HG02973 (cell line): Measurements from ENCODE around the gene CHRNA4.
"Not testable (repeated sequence)": the region's sequence is repeated elsewhere in the genome, so short reads cannot be mapped to it uniquely, and the experiment has no call there.

Experiments used
- ATAC-seq: cut with Tn5 transposase; IDR thresholded peaks from one replicate; pipeline ENCODE4 v1.9.1; 2021; ENCODE audit warnings: moderate library complexity; ENCODE audit not compliant: unreplicated experiment

Gene CHRNA4

GRCh38 chr20:63336232-63336752 is 24.9 kb downstream of the CHRNA4 start:
- ATAC-seq: no peak

DNA sequence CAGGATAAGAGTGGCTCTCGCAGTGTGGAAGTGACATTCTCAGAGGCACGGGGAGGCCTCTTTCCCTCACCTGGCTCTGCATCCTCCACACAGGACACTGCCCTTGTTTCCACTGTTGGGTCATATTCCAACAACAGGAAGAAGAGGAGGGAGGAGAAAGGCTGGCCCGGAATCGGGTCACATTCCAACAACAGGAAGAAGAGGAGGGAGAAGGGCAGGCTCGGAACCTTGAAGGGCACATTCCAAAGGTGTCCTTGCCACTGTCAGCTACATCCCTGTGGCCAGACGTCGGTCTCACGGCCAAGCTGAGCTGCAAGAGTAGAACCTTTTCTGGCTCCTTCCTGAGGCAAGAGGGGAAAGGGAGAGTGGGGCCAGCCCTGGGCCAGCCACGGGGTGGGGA is 25.4 kb downstream of the CHRNA4 start:
- ATAC-seq: no peak

- not testable (repeated sequence) for ATAC-seq
Measured at GRCh38 chr20:63335060-63335459, 26.1 kb downstream of the CHRNA4 start.

DNA sequence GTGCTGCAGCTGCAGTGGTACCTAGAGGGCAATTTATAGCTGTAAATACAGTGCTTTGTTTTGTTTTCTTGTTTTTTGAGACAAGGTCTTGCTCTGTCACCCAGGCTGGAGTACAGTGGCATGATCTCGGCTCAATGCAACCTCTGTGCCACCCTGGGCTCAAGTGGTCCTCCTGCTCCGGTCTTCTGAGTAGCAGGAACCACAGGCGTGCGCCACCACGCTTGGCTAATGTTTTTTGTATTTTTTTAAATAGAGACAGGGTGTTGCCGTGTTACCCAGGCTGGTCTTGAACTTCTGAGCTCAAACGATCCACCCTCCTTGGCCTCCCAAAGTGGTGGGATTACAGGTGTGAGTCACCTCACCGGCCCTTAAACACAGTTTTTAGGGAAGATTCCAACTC is 26.8 kb downstream of the CHRNA4 start:
- ATAC-seq: no peak

GRCh38 chr20:63333241-63333836 is 27.8 kb downstream of the CHRNA4 start:
- ATAC-seq: no peak

GRCh38 chr20:63332488-63333240 is 28.5 kb downstream of the CHRNA4 start:
- no peak for ATAC-seq

DNA sequence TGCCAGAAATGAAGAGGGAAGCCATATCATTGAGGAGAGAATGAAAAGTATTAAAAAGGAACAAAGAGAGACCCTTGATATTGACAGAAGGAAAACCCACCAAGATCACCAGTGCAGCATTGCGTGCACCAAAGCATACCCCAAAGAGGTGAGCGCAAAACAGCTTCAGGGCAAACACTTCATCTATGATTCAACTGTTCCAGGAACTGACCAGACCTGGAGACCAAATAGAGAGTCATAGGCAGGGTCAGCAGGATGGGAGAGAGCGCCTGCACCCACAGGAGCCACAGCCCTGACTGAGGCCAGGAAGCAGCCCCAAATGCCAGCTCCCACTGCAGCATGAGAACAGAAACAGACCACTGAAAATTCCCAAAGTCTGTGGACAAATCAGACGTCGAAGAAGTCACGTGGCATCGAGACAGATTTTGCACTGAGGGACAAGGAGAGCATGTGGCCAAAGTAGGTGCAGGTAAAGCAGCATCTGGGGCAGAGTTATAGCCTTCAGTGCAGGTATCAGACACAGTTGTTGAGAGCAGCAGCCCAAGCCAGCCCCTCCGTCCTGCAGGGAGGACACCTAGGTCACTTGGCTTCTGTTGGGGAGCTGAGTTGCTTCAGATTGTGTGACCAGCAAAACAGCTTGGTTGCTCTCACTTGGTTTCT is 29.3 kb downstream of the CHRNA4 start:
- no peak for ATAC-seq

- no peak for ATAC-seq
Measured at GRCh38 chr20:63330940-63331339, 30.2 kb downstream of the CHRNA4 start.

DNA sequence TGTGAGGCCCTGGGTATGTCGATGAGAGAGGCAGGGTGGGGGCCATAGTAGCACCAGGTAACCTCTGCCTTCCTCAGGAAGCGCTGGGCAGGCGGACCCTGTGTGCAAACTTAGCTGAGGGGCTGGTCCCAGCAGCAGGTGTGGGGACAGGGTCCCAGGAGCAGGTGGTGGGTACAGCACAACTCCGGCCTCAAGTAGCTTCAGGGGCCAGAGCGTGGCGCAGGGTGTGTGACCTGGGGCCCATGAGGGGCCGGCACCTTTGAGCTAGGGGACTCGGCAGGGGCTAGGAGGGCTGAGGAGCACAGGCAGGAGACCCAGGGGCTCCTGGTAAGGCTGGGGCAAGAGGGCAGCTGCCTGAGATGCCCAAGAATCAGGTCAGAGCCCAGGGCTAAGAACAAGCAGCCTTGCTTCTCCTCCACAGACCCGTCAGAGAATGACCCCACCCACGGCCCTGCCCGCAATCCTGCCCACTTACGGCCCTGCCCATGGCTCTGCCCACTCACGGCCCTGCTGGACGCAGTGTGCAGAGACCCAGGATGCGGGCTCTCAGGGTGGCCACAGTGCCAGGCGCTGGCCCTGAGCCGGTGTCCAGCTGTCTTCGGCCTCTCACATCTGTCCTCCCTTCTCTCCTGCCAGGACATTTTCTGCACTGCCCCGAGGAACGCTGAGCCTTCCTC is 30.9 kb downstream of the CHRNA4 start:
- ATAC-seq: no peak

DNA sequence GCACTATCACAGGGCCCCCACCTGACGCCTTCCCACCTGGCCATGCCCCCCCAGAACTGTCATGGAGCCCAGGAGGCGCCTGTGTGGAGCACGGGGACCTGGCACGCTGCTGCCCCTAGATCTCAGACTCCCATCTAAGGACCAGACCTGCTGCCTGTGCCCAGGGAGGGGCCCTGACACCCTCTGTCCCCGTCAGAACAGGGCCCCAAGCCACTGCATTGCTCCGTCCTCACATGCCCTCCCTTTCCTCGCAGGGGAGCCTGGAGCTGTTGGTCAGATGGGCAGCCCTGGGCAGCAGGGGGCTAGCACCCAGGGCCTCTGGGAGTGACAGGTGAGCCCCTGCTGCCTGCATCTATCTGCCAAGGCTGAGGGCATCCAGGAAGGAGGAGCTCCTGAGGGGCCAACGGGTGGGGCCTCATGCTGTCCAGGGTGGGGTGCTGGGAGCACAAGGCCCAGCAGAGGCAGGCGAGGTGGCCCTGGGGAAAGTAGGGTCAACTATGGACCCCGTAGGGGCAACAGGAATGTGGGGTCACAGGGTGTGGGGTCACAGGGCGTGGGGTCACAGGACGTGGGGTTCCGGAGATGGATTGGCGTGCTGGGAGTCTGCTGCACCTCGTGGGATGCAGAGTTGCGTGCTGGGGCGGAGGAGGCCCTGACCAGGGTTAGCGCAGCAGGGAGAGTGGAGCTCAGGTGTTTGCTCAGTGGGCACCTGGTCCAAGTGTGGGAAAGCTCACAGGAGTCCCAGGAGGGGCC is 31.6 kb downstream of the CHRNA4 start:
- no peak for ATAC-seq

DNA sequence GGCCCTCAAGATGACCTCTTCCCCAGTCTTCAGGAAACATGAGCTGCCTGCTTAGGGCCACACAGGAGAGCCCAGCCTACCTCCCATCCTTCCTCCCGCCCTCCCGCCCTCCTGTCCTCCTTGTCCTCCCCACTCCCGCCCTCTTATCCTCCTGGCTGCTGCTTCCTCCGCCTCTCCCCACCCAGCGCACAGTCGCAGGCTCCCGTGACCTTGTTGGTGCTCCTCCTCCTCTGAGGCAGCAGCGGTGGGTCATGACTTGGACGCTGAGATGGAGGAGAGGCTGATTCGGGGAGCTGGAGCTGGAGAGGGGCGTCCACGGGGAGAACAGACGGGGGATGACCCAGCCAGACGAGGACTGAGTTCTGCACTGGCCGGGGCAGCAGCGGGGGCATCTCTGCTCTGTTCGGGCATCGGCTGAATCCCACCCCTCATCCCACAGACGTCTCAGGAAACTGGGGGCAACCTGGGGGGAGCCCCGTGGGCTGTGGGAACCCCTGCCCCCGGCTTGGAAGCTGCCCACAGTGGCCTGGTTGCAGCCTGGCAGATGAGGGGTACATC is 32.4 kb downstream of the CHRNA4 start:
- ATAC-seq: no peak

DNA sequence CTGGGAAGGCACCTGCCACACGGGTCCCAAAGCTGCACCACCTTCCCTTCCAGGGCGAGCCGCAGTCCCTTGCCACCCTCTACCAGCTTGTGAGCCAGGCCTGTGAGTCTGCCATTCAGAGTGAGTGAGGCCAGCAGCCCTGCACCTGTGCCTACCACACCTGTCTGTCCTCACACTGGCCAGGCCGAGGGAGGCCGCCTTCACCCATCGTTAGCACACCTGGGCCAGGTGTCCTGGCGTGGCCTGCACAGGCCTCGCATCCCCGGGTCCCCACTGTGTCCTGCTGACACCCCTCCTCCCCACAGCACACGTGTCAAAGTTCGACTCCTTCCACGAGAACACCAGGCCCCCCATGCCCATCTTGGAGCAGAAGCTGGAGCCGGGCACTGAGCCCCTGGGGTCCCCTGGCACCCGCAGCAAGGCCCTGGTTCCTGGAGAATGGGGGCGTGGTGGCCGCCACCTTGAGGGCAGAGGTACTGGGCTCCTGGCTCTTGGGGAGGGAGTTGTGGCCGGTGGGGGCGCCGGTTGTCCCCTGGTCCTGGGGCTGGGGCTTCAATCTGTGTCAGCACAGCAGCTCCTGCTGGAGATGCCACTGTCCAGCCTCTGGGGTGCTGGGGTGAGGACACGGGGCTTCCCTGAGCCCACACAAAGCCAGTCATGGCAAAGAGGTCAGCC is 33.0 kb downstream of the CHRNA4 start:
- no peak for ATAC-seq

- no peak for ATAC-seq
Measured at GRCh38 chr20:63327231-63327745, 33.9 kb downstream of the CHRNA4 start.

DNA sequence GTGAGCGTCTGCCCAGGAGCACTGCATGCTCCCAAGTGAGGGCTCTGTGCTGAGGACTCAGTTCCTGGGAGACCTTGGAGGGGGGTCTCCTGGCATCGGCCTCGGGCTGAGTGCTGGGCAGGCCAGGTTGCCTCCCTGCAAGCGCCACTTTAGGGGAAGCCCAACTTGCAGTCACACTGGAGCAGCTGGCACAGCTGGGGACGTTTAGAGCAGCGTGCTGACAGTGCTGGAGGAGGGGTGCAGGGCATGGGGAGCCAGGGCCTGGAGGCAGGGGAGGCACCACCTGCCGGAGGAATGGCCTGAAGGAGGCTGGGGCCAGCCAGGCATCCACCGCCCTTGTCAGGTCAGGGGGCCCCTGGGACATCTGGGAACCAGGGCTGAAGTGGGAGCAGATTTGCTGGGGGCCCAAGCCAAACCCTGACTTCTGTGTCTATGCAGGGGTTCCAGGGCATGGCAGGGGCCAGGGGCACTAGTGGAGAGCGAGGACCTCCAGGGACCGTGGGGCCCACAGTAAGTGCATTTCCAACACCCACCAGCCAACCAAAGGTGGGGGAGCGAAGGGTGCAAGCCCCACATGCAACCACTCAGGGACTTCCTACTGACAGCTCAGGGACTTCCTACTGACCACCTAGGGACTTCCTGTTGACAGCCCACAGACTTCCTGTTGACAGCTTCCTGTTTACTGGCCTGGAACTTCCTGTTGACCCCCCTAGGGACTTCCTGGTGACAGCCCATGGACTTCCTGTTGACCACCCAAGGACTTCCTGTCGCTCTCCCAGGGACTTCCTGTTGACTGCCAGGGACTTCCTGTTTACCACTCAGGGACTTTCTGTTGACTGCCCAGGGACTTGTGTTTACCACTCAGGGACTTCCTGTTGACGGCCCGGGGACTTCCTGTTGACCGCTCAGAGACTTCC is 34.6 kb downstream of the CHRNA4 start:
- no peak for ATAC-seq

DNA sequence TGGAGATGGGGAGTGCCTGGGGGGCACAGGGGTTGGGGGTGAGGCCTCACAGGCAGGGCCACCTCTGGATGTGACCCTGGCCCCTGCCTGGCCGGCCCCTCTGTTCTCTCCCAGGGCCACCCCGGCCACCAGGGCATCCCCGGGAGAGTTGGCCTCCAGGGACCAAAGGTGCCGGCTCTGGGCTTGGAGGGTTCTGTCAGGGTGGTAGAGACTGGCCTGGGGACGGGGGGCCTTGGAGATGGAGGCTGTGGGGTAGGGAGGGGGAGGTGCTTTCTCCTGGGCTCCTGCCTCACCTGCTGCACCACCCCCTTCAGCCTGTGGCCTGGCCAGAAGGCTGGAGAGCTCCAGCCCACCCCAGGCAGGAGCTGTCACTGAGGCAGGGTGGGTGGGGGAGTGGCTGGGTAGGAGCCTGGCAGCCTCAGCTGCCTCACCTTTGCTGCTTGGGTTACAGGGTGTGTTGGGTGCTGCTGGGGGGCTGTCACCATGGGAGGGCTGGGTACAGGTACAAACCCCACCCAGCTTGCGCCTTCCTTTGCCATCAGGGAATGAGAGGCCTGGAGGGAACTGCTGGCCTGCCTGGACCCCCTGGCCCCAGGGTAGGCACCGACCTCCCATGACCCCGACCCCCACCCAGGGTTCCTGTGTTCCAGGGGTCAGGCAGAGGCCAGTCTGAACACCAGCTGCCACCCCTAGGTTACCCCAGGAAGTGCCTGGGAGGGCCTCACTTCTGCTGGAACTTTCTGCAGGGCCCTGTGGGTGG is 35.4 kb downstream of the CHRNA4 start:
- ATAC-seq: no peak

- no peak for ATAC-seq
Measured at GRCh38 chr20:63325021-63325471, 36.1 kb downstream of the CHRNA4 start.

GRCh38 chr20:63323357-63323981 is 37.7 kb downstream of the CHRNA4 start:
- ATAC-seq: no peak
